Hypothalamus (tissue), 51 donors: ENCODE measurements around the gene DGKZ.

Source experiments
- DNase-seq, 51 donors: peaks; one replicate each; lab custom pipeline; 2025; lab: John Stamatoyannopoulos, UW

The DGKZ gene

GRCh38 chr11:46418751-46419150 is 71.5 kb downstream of the DGKZ start:
- DNase-seq: peak in 1 of 51 donors; percentile 18

- DNase-seq: no peak
These were observed 73.2 kb downstream of the DGKZ start for GRCh38 chr11:46420513-46420912.

GRCh38 chr11:46421257-46421880 is 74.1 kb downstream of the DGKZ start:
- DNase-seq: no peak

GRCh38 chr11:46422588-46422987 is 75.3 kb downstream of the DGKZ start:
- no peak for DNase-seq

GRCh38 chr11:46426233-46426991 is 79.1 kb downstream of the DGKZ start:
- DNase-seq: no peak

- no peak for DNase-seq
These were observed 80.1 kb downstream of the DGKZ start for GRCh38 chr11:46427364-46427763.

- no peak for DNase-seq
These were observed 82.5 kb downstream of the DGKZ start for GRCh38 chr11:46429717-46430116.
